Measurements from ENCODE around the gene VWA8. TPM values are rescaled to one million over a fixed set of nuclear protein-coding genes. Genes with fewer than 3 reads are reported as not detected.

VWA8 gene
- total RNA-seq, 4 donors from 2014 or later = 27.7 to 47.7 (median 39.5) TPM

GRCh38 chr13:41780715-41781706 lies 179.9 kb downstream of the VWA8 start:
- no peak for DNase-seq
- no peak for TF ChIP-seq POLR2A (IDR thresholded peaks at IDR 0.05)
- no peak for TF ChIP-seq CTCF (IDR thresholded peaks at IDR 0.05)
- no peak overlapping the region for H3K27ac ChIP-seq

GRCh38 chr13:41775251-41775650 lies 185.7 kb downstream of the VWA8 start:
- no peaks in the 10 kb centered on the region for H3K36me3 ChIP-seq
- H3K4me1 ChIP-seq = no peaks in the 10 kb centered on the region
- no peak overlapping the region for H3K27ac ChIP-seq
- TF ChIP-seq CTCF (IDR thresholded peaks at IDR 0.05) (no peak), POLR2A (IDR thresholded peaks at IDR 0.05) (no peak)
- no peaks in the 10 kb centered on the region for H3K9me3 ChIP-seq
- DNase-seq = no peak
- H3K27me3 ChIP-seq = no peaks in the 10 kb centered on the region
- no peak overlapping the region for H3K4me3 ChIP-seq

More at GRCh38 chr13:41780715-41781706, 179.9 kb downstream of the VWA8 start:
- Histone ChIP-seq H3K4me1 (no peaks in the 10 kb centered on the region), H3K4me3 (no peak overlapping the region), H3K9me3 (no peaks in the 10 kb centered on the region), H3K27me3 (no peaks in the 10 kb centered on the region), H3K36me3 (no peaks in the 10 kb centered on the region)

GRCh38 chr13:41774605-41775218 lies 186.2 kb downstream of the VWA8 start:
- H3K4me3 ChIP-seq = no peak overlapping the region
- no peaks in the 10 kb centered on the region for H3K27me3 ChIP-seq
- H3K4me1 ChIP-seq = no peaks in the 10 kb centered on the region
- no peaks in the 10 kb centered on the region for H3K9me3 ChIP-seq
- no peak for TF ChIP-seq POLR2A (IDR thresholded peaks at IDR 0.05)
- H3K27ac ChIP-seq = no peak overlapping the region
- no peak for DNase-seq
- no peaks in the 10 kb centered on the region for H3K36me3 ChIP-seq

GRCh38 chr13:41767801-41768200 lies 193.1 kb downstream of the VWA8 start:
- Histone ChIP-seq H3K36me3 (no peaks in the 10 kb centered on the region), H3K9me3 (no peaks in the 10 kb centered on the region), H3K27ac (no peak overlapping the region), H3K4me1 (no peaks in the 10 kb centered on the region), H3K27me3 (no peaks in the 10 kb centered on the region), H3K4me3 (no peak overlapping the region)
- DNase-seq = no peak
- TF ChIP-seq CTCF (IDR thresholded peaks at IDR 0.05) = no peak
- no peak for TF ChIP-seq POLR2A (IDR thresholded peaks at IDR 0.05)

DNA sequence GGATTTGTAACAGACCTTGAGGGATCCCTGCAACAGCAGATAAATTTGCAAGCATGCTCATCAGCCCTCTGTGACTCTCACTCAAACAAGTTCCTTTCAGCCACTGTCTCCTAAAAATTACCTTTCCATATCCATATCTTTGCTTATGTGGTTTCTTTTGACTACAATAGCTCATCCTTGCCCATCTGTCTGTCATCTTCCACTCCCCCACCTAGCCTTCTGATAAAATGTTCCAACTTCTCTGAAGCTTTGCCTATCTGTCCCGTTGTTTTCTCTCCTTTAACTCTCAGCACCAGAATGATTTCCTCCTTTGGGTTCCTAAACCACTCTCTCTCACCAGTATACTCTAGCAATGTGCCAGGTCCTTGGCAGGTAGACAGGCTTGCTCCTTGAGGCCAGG lies 194.5 kb downstream of the VWA8 start:
- TF ChIP-seq CTCF (IDR thresholded peaks at IDR 0.05) (no peak), POLR2A (IDR thresholded peaks at IDR 0.05) (no peak)
- H3K36me3 ChIP-seq = no peaks in the 10 kb centered on the region
- no peaks in the 10 kb centered on the region for H3K9me3 ChIP-seq
- H3K4me1 ChIP-seq = no peaks in the 10 kb centered on the region
- no peak overlapping the region for H3K4me3 ChIP-seq
- no peak for DNase-seq
- H3K27me3 ChIP-seq = no peaks in the 10 kb centered on the region
- H3K27ac ChIP-seq = no peak overlapping the region

- DNase-seq = no peak
- TF ChIP-seq CTCF (IDR thresholded peaks at IDR 0.05) = no peak
- TF ChIP-seq POLR2A (IDR thresholded peaks at IDR 0.05) = no peak
Measured at GRCh38 chr13:41765813-41766212, 195.1 kb downstream of the VWA8 start.

More at GRCh38 chr13:41765813-41766212, 195.1 kb downstream of the VWA8 start:
- no peak overlapping the region for H3K27ac ChIP-seq
- no peaks in the 10 kb centered on the region for H3K36me3 ChIP-seq
- no peaks in the 10 kb centered on the region for H3K27me3 ChIP-seq
- no peaks in the 10 kb centered on the region for H3K4me1 ChIP-seq
- no peaks in the 10 kb centered on the region for H3K9me3 ChIP-seq
- H3K4me3 ChIP-seq = no peak overlapping the region
